Gastrocnemius medialis (tissue), 4 donors: Measurements from ENCODE around the gene BIRC2. TPM values are rescaled to one million over a fixed set of nuclear protein-coding genes. Genes with fewer than 3 reads are reported as not detected.

Experiments
- ATAC-seq, 2 donors: fragments of 150-250 bp; one replicate each; pipeline ENCODE4 v1.9.1; 2016
- DNase-seq, 2 donors: peaks; one replicate each; pipeline ENCODE4 v3.0.0-alpha.2; 2019
- H3K27ac ChIP-seq, 4 donors: fragments of 200-600 bp; sonication (generic); 1 replicate in 1 of 4; 2 replicates in 3 of 4; pipeline ENCODE4 v1.5.1; 2016 to 2018; ENCODE audit warnings: mild to moderate bottlenecking in 2 of 4, moderate library complexity in 1 of 4
- H3K27me3 ChIP-seq, 3 donors: fragments of 200-600 bp; sonication (generic) in 2 of 3; 1 replicate in 1 of 3; 2 replicates in 2 of 3; pipeline versions ENCODE4 v1.5.1 to v1.6.0; 2016 to 2019; ENCODE audit warnings: mild to moderate bottlenecking in 1 of 3, moderate library complexity in 1 of 3
- H3K36me3 ChIP-seq, 2 donors: fragments of 200-600 bp; sonication (generic) in 1 of 2; one replicate each; pipeline ENCODE4 v1.5.1; 2017 to 2018
- H3K4me1 ChIP-seq, 2 donors: fragments of 200-600 bp; sonication (generic) in 1 of 2; one replicate each; pipeline ENCODE4 v1.5.1; 2016 to 2017; ENCODE audit warnings: mild to moderate bottlenecking in 2 of 2
- H3K4me3 ChIP-seq, 4 donors: fragments of 200-600 bp; sonication (generic) in 3 of 4; 1 replicate in 1 of 4; 2 replicates in 3 of 4; pipeline ENCODE4 v1.5.1; 2016 to 2019; ENCODE audit warnings: mild to moderate bottlenecking in 2 of 4
- H3K9me3 ChIP-seq, 3 donors: fragments of 200-600 bp; sonication (generic) in 2 of 3; 1 replicate in 1 of 3; 2 replicates in 2 of 3; pipeline ENCODE4 v1.5.1; 2016 to 2019
- POLR2A ChIP-seq, 2 donors: fragments of 450-650 bp; IDR thresholded peaks; one replicate each; pipeline ENCODE4 v1.6.1; 2017; ENCODE audit warnings: antibody characterized with exemption in 2 of 2, mild to moderate bottlenecking in 2 of 2, moderate library complexity in 2 of 2
- in situ Hi-C, 4 donors: fragments of 200-750 bp; cut with MboI; loops; one replicate each; pipeline versions ENCODE4 v1.15.0 to v1.8.0; 2017; ENCODE audit warnings: low sequenced_read_pairs in 4 of 4
- intact Hi-C: fragments of 100-400 bp; cut with DNase I; formaldehyde crosslinking; loops from one replicate; pipeline ENCODE4 v1.15.1; 2023; ENCODE audit warnings: low total_unique reads
- total RNA-seq, 4 donors: library from RNA; depleted of rRNA; stranded (reverse); fragments of >200 nt; gene quantifications; one replicate each; pipeline versions ENCODE4 v1.1.0 to v1.2.3, GENCODE V29; 2016
- TF ChIP-seq, protein P1 (sequence below), 5 experiments: fragments of 450-650 bp in 3 of 5; fragments of 200-600 bp in 2 of 5; sonication (generic) in 2 of 5; IDR thresholded peaks in 4 of 5; conservative IDR thresholded peaks in 1 of 5; 1 replicate in 4 of 5; 2 replicates in 1 of 5; pipeline ENCODE4 v1.5.1; 2016 to 2019; ENCODE audit warnings: antibody characterized with exemption in 5 of 5, mild to moderate bottlenecking in 3 of 5, moderate library complexity in 3 of 5

Gene BIRC2
- total RNA-seq, 4 donors from 2014 or later, result 30.7 to 60.3 (median 46.6) TPM

DNA sequence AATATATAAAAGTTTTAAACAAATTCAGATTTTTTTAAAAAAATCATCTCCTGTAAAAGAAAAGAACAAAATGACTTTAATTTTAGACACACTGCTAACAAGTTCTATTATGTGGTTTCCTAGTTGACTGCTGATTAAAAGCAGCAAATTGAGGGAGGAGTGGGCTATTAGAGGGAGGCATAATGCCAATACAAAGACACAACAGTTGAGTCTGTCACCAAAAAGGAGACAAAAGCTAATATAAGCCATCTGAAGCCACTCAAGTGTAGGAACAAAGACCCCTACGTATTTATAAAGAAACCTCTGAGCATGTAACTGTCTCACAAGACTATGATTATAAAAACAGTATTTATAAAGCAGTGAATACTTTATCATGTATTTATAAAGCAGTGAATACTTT lies 76.9 kb downstream of the BIRC2 start:
- Histone ChIP-seq H3K27me3 (no peaks in the 10 kb centered on the region), H3K4me3 (no peak overlapping the region), H3K9me3 (no peaks in the 10 kb centered on the region), H3K27ac (no peak overlapping the region), H3K36me3 (no peaks in the 10 kb centered on the region), H3K4me1 (peaks cover 8 to 13% of the 10 kb centered on the region in 2 donors)
- ATAC-seq (no peak), DNase-seq (no peak)
- intact Hi-C loops, result loop anchor here (2.0 kb wide), 1 partner anchor 71 kb away; no protein-coding TSS in a partner anchor
- in situ Hi-C loops, result no loop called here
- TF ChIP-seq POLR2A (IDR thresholded peaks at IDR 0.05), result no peak
- TF ChIP-seq, protein P1, sequence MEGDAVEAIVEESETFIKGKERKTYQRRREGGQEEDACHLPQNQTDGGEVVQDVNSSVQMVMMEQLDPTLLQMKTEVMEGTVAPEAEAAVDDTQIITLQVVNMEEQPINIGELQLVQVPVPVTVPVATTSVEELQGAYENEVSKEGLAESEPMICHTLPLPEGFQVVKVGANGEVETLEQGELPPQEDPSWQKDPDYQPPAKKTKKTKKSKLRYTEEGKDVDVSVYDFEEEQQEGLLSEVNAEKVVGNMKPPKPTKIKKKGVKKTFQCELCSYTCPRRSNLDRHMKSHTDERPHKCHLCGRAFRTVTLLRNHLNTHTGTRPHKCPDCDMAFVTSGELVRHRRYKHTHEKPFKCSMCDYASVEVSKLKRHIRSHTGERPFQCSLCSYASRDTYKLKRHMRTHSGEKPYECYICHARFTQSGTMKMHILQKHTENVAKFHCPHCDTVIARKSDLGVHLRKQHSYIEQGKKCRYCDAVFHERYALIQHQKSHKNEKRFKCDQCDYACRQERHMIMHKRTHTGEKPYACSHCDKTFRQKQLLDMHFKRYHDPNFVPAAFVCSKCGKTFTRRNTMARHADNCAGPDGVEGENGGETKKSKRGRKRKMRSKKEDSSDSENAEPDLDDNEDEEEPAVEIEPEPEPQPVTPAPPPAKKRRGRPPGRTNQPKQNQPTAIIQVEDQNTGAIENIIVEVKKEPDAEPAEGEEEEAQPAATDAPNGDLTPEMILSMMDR (IDR thresholded peaks at IDR 0.05 in 4 of 5, conservative IDR thresholded peaks at IDR 0.05 in 1 of 5), result no peak

- Histone ChIP-seq H3K27ac (no peak overlapping the region), H3K27me3 (no peaks in the 10 kb centered on the region), H3K36me3 (no peaks in the 10 kb centered on the region), H3K4me1 (peaks cover 4 to 23% of the 10 kb centered on the region in 2 donors), H3K9me3 (no peaks in the 10 kb centered on the region), H3K4me3 (no peak overlapping the region)
- in situ Hi-C loops (no loop called here), intact Hi-C loops (no loop called here)
- ATAC-seq (no peak), DNase-seq (no peak)
- TF ChIP-seq, protein P1 (IDR thresholded peaks at IDR 0.05 in 4 of 5, conservative IDR thresholded peaks at IDR 0.05 in 1 of 5), result no peak
Observed at GRCh38 chr11:102426000-102426399, 79.0 kb downstream of the BIRC2 start.

GRCh38 chr11:102426570-102426969 lies 79.6 kb downstream of the BIRC2 start:
- H3K27me3 ChIP-seq, result no peaks in the 10 kb centered on the region
- DNase-seq, result no peak
- no peaks in the 10 kb centered on the region for H3K9me3 ChIP-seq
- H3K27ac ChIP-seq, result no peak overlapping the region
- TF ChIP-seq, protein P1 (IDR thresholded peaks at IDR 0.05 in 4 of 5, conservative IDR thresholded peaks at IDR 0.05 in 1 of 5), result no peak
- TF ChIP-seq POLR2A (IDR thresholded peaks at IDR 0.05), result no peak
- intact Hi-C loops, result no loop called here
- H3K36me3 ChIP-seq, result no peaks in the 10 kb centered on the region
- in situ Hi-C loops, result no loop called here
- ATAC-seq, result no peak
- peaks cover 0 to 18% of the 10 kb centered on the region in 2 donors for H3K4me1 ChIP-seq
- no peak overlapping the region for H3K4me3 ChIP-seq

- no peak overlapping the region for H3K27ac ChIP-seq
- DNase-seq (no peak), ATAC-seq (no peak)
- in situ Hi-C loops, result no loop called here
- no peak for TF ChIP-seq POLR2A (IDR thresholded peaks at IDR 0.05)
- TF ChIP-seq, protein P1 (IDR thresholded peaks at IDR 0.05 in 4 of 5, conservative IDR thresholded peaks at IDR 0.05 in 1 of 5), result no peak
- H3K4me3 ChIP-seq, result no peak overlapping the region
- H3K9me3 ChIP-seq, result no peaks in the 10 kb centered on the region
- intact Hi-C loops, result no loop called here
- H3K27me3 ChIP-seq, result no peaks in the 10 kb centered on the region
- H3K36me3 ChIP-seq, result no peaks in the 10 kb centered on the region
- peaks cover 0 to 18% of the 10 kb centered on the region in 2 donors for H3K4me1 ChIP-seq
Observed at GRCh38 chr11:102427068-102427467, 80.1 kb downstream of the BIRC2 start.

Other genes with a start within 250 kb of the BIRC2 start
- 10 to 100 TPM; 41.9 to 89.4 (median 72.6) TPM for gene YAP1, start 236.8 kb upstream of the BIRC2 start, total RNA-seq
- gene BIRC3, start 29.7 kb upstream of the BIRC2 start, total RNA-seq, result 1 to 10 TPM; 1.7 to 2.5 (median 2.0) TPM
- gene TMEM123, start 105.6 kb downstream of the BIRC2 start, total RNA-seq, result 10 to 100 TPM; 12.5 to 38.0 (median 22.6) TPM
- gene MMP7, start 183.5 kb downstream of the BIRC2 start, total RNA-seq, result not detected